Neural progenitor cell (in vitro differentiated cells): Measurements from ENCODE around the gene TRPV5. TPM values are rescaled to one million over a fixed set of nuclear protein-coding genes. Genes with fewer than 3 reads are reported as not detected.

Experiments
- DNase-seq: peaks from one replicate; pipeline ENCODE4 v3.0.0-alpha.2; 2016; ENCODE audit warnings: low spot score
- H2AFZ ChIP-seq: fragments of 200-600 bp; sonication (generic); replicated peaks from 2 replicates; pipeline ENCODE4 v1.6.1; 2016; ENCODE audit warnings: antibody characterized with exemption
- H3F3A ChIP-seq: fragments of 200-600 bp; sonication (generic); 2 replicates; pipeline ENCODE4 v1.6.1; 2016; ENCODE audit warnings: antibody characterized with exemption, low read depth
- H3K27ac ChIP-seq: fragments of 200-600 bp; sonication (generic); 2 replicates; pipeline ENCODE4 v1.5.1; 2016; ENCODE audit warnings: mild to moderate bottlenecking
- H3K27me3 ChIP-seq: fragments of 200-600 bp; sonication (generic); 2 replicates; pipeline ENCODE4 v1.6.1; 2016; ENCODE audit warnings: mild to moderate bottlenecking, moderate library complexity
- H3K36me3 ChIP-seq: fragments of 200-600 bp; sonication (generic); 2 replicates; pipeline ENCODE4 v1.5.1; 2016
- H3K4me1 ChIP-seq: fragments of 200-600 bp; sonication (generic); 2 replicates; pipeline ENCODE4 v1.6.1; 2016; ENCODE audit warnings: mixed run types
- H3K4me2 ChIP-seq: fragments of 200-600 bp; sonication (generic); 2 replicates; pipeline ENCODE4 v1.6.1; 2016
- H3K4me3 ChIP-seq: fragments of 200-600 bp; sonication (generic); 2 replicates; pipeline ENCODE4 v1.5.1; 2016
- H3K79me2 ChIP-seq: fragments of 200-600 bp; sonication (generic); 2 replicates; pipeline ENCODE4 v1.6.1; 2016; ENCODE audit warnings: low read depth
- H3K9ac ChIP-seq: fragments of 200-600 bp; sonication (generic); 2 replicates; pipeline ENCODE4 v1.6.1; 2016
- H3K9me3 ChIP-seq: fragments of 200-600 bp; sonication (generic); 2 replicates; pipeline ENCODE4 v1.5.1; 2016; ENCODE audit warnings: low read depth
- H4K20me1 ChIP-seq: fragments of 200-600 bp; sonication (generic); 2 replicates; pipeline ENCODE4 v1.6.1; 2016; ENCODE audit warnings: low read depth
- H3K27ac Mint-ChIP-seq: 3 replicates; pipeline ENCODE4 v1.8.0; 2021; ENCODE audit warnings: mixed read lengths
- H3K27me3 Mint-ChIP-seq: 2 replicates; pipeline ENCODE4 v1.8.0; 2022; ENCODE audit warnings: low read depth, mild to moderate bottlenecking, inconsistent platforms, moderate library complexity, mixed read lengths; ENCODE audit not compliant: insufficient read depth
- H3K36me3 Mint-ChIP-seq: 3 replicates; pipeline ENCODE4 v1.8.0; 2021; ENCODE audit warnings: mixed read lengths
- H3K4me1 Mint-ChIP-seq: 3 replicates; pipeline ENCODE4 v1.8.0; 2021; ENCODE audit warnings: mixed read lengths
- H3K4me3 Mint-ChIP-seq: 3 replicates; pipeline ENCODE4 v1.8.0; 2021; ENCODE audit warnings: mild to moderate bottlenecking, moderate library complexity, mixed read lengths
- H3K9me3 Mint-ChIP-seq: 3 replicates; pipeline ENCODE4 v1.8.0; 2020; ENCODE audit warnings: mixed read lengths
- CTCF ChIP-seq: fragments of 200-600 bp; sonication (generic); IDR thresholded peaks from 2 replicates; pipeline ENCODE4 v1.5.1; 2017; ENCODE audit warnings: antibody characterized with exemption, mild to moderate bottlenecking
- EZH2 ChIP-seq: fragments of 200-600 bp; sonication (generic); IDR thresholded peaks from 2 replicates; pipeline ENCODE4 v1.6.1; 2017; ENCODE audit warnings: antibody characterized with exemption, mild to moderate bottlenecking, moderate library complexity
- EZH2phosphoT487 ChIP-seq: fragments of 200-600 bp; sonication (generic); IDR thresholded peaks from 2 replicates; pipeline ENCODE4 v1.6.1; 2017; ENCODE audit warnings: antibody characterized with exemption
- total RNA-seq: library from RNA; depleted of rRNA; stranded (reverse); fragments of >200 nt; gene quantifications from 2 replicates; pipeline ENCODE4 v1.2.3, GENCODE V29; 2015; ENCODE audit warnings: low replicate concordance

The TRPV5 gene
- total RNA-seq, 1 donor from 2014 or later: not detected

- Histone ChIP-seq H3K9me3 (no peaks in the 10 kb centered on the region), H4K20me1 (no peaks in the 10 kb centered on the region), H3K9ac (no peak overlapping the region), H3K4me3 (no peak overlapping the region), H3K4me1 (no peaks in the 10 kb centered on the region), H3K27ac (no peak overlapping the region), H3K79me2 (no peaks in the 10 kb centered on the region), H3K27me3 (peaks cover 4% of the 10 kb centered on the region), H3F3A (no peaks in the 10 kb centered on the region), H3K4me2 (no peak overlapping the region), H3K36me3 (no peaks in the 10 kb centered on the region), H2AFZ (no peak overlapping the region)
- Mint-ChIP-seq H3K27me3 (peaks cover 10% of the 10 kb centered on the region), H3K4me3 (no peak overlapping the region), H3K27ac (no peak overlapping the region), H3K9me3 (no peaks in the 10 kb centered on the region), H3K4me1 (peaks cover 2% of the 10 kb centered on the region), H3K36me3 (no peaks in the 10 kb centered on the region)
- TF ChIP-seq CTCF (no peak), EZH2phosphoT487 (no peak), EZH2 (no peak)
- DNase-seq: no peak
These were observed 72.6 kb downstream of the TRPV5 start for GRCh38 chr7:142860968-142861367.

- Histone ChIP-seq H3K9me3 (no peaks in the 10 kb centered on the region), H3K27ac (no peak overlapping the region), H3K79me2 (no peaks in the 10 kb centered on the region), H3K36me3 (no peaks in the 10 kb centered on the region), H4K20me1 (no peaks in the 10 kb centered on the region), H3K27me3 (peaks cover 14% of the 10 kb centered on the region), H3F3A (no peaks in the 10 kb centered on the region), H3K9ac (no peak overlapping the region), H2AFZ (no peak overlapping the region), H3K4me3 (no peak overlapping the region), H3K4me1 (no peaks in the 10 kb centered on the region), H3K4me2 (no peak overlapping the region)
- no peak overlapping the region for H3K27ac Mint-ChIP-seq
- no peak for DNase-seq
- TF ChIP-seq EZH2: no peak
- TF ChIP-seq EZH2phosphoT487: no peak
- TF ChIP-seq CTCF: no peak
- no peak overlapping the region for H3K4me3 Mint-ChIP-seq
- peaks cover 18% of the 10 kb centered on the region for H3K27me3 Mint-ChIP-seq
- H3K9me3 Mint-ChIP-seq: no peaks in the 10 kb centered on the region
- H3K36me3 Mint-ChIP-seq: no peaks in the 10 kb centered on the region
- H3K4me1 Mint-ChIP-seq: peaks cover 2% of the 10 kb centered on the region
These were observed 73.7 kb downstream of the TRPV5 start for GRCh38 chr7:142859829-142860228.

- H3K27ac ChIP-seq: no peak overlapping the region
- H3K27ac Mint-ChIP-seq: no peak overlapping the region
These were observed 74.1 kb downstream of the TRPV5 start for GRCh38 chr7:142859411-142859810.

More at GRCh38 chr7:142859411-142859810, 74.1 kb downstream of the TRPV5 start:
- H3K4me1 ChIP-seq: no peaks in the 10 kb centered on the region
- H3K36me3 ChIP-seq: no peaks in the 10 kb centered on the region
- H3K27me3 ChIP-seq: peaks cover 14% of the 10 kb centered on the region
- H4K20me1 ChIP-seq: no peaks in the 10 kb centered on the region
- Mint-ChIP-seq H3K27me3 (peaks cover 18% of the 10 kb centered on the region), H3K9me3 (no peaks in the 10 kb centered on the region), H3K36me3 (no peaks in the 10 kb centered on the region), H3K4me1 (peaks cover 2% of the 10 kb centered on the region), H3K4me3 (no peak overlapping the region)
- H2AFZ ChIP-seq: no peak overlapping the region
- no peaks in the 10 kb centered on the region for H3K79me2 ChIP-seq
- H3K4me2 ChIP-seq: no peak overlapping the region
- TF ChIP-seq CTCF: no peak
- no peak for TF ChIP-seq EZH2
- no peak overlapping the region for H3K4me3 ChIP-seq
- H3K9me3 ChIP-seq: no peaks in the 10 kb centered on the region
- no peaks in the 10 kb centered on the region for H3F3A ChIP-seq
- no peak for DNase-seq
- H3K9ac ChIP-seq: no peak overlapping the region

Other genes with a start within 250 kb of the TRPV5 start
- gene PRSS1, start 184.3 kb downstream of the TRPV5 start, total RNA-seq: not detected in 2 replicates
- not detected in 2 replicates for gene PRSS2, start 162.8 kb downstream of the TRPV5 start, total RNA-seq
- 4.8 and 14.2 TPM in 2 replicates for gene EPHB6, start 78.7 kb downstream of the TRPV5 start, total RNA-seq
- not detected in 2 replicates for gene TRPV6, start 48.0 kb downstream of the TRPV5 start, total RNA-seq
- not detected in 2 replicates for gene LLCFC1, start 5.7 kb upstream of the TRPV5 start, total RNA-seq
- gene KEL, start 28.6 kb upstream of the TRPV5 start, total RNA-seq: 2.0 TPM in 1 of 2 replicates, not detected in the other
- not detected in 2 replicates for gene OR9A2, start 93.4 kb upstream of the TRPV5 start, total RNA-seq
- gene OR6V1, start 118.6 kb upstream of the TRPV5 start, total RNA-seq: not detected in 2 replicates
- not detected in 2 replicates for gene PIP, start 198.3 kb upstream of the TRPV5 start, total RNA-seq
- gene TAS2R39, start 249.7 kb upstream of the TRPV5 start, total RNA-seq: not detected in 2 replicates